ENCODE measurements around the gene IL20RA.

DNA sequence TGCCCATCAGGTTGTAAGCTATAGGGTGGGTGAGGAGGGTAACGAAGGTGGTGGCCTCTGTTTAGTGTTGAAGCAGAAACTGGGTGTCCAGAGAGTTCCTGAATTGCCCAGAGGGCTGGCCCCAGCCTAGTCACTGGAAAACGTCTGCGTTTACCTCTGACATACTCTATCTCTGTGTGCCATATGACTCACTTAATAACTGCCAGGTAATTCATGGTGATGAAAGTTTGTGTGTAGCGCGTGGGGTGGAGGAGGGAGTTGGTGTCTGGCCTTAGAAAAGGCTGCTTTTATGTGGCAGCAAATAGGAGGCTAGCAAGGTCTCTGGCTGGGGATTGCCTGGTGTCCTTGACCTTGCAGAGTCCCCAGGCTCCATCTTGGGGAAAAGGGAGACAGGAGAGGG is 75.3 kb downstream of the IL20RA start:
- TF ChIP-seq EZH2 (IDR thresholded peaks at IDR 0.05; ENCODE audit: low read length): no peak
- TF ChIP-seq, protein P1, sequence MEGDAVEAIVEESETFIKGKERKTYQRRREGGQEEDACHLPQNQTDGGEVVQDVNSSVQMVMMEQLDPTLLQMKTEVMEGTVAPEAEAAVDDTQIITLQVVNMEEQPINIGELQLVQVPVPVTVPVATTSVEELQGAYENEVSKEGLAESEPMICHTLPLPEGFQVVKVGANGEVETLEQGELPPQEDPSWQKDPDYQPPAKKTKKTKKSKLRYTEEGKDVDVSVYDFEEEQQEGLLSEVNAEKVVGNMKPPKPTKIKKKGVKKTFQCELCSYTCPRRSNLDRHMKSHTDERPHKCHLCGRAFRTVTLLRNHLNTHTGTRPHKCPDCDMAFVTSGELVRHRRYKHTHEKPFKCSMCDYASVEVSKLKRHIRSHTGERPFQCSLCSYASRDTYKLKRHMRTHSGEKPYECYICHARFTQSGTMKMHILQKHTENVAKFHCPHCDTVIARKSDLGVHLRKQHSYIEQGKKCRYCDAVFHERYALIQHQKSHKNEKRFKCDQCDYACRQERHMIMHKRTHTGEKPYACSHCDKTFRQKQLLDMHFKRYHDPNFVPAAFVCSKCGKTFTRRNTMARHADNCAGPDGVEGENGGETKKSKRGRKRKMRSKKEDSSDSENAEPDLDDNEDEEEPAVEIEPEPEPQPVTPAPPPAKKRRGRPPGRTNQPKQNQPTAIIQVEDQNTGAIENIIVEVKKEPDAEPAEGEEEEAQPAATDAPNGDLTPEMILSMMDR (optimal IDR thresholded peaks at IDR 0.05 in 1 of 3, IDR thresholded peaks at IDR 0.05 in 1 of 3, conservative IDR thresholded peaks at IDR 0.05 in 1 of 3; ENCODE audit: extremely low read depth in 1 of 3, insufficient read depth in 2 of 3, low read length in 3 of 3): no peak
